Breast epithelium (tissue), 4 donors: ENCODE results near the gene CCDC107. TPM values are rescaled to one million over a fixed set of nuclear protein-coding genes. Genes with fewer than 3 reads are reported as not detected.

Source experiments
- DNase-seq, 2 donors: peaks; one replicate each; pipeline ENCODE4 v3.0.0-alpha.2; 2019; ENCODE audit warnings: low spot score in 2 of 2
- H3K27ac ChIP-seq, 2 donors: fragments of 200-600 bp; sonication (generic) in 1 of 2; one replicate each; pipeline ENCODE4 v1.5.1; 2016 to 2019; ENCODE audit warnings: mild to moderate bottlenecking in 1 of 2
- H3K27me3 ChIP-seq, 2 donors: fragments of 200-600 bp; sonication (generic) in 1 of 2; one replicate each; pipeline versions ENCODE4 v1.5.1 to v1.6.0; 2017 to 2019; ENCODE audit warnings: control low read depth in 1 of 2, mild to moderate bottlenecking in 1 of 2
- H3K36me3 ChIP-seq: fragments of 200-600 bp; one replicate; pipeline ENCODE4 v1.5.1; 2019
- H3K4me1 ChIP-seq, 2 donors: fragments of 200-600 bp; sonication (generic); one replicate each; pipeline ENCODE4 v1.5.1; 2016 to 2019; ENCODE audit warnings: control low read depth in 1 of 2
- H3K4me3 ChIP-seq, 3 donors: fragments of 200-600 bp; sonication (generic); 1 replicate in 2 of 3; 2 replicates in 1 of 3; pipeline ENCODE4 v1.5.1; 2016 to 2019; ENCODE audit warnings: mild to moderate bottlenecking in 3 of 3, moderate library complexity in 2 of 3
- H3K9me3 ChIP-seq, 2 donors: fragments of 200-600 bp; sonication (generic) in 1 of 2; one replicate each; pipeline ENCODE4 v1.5.1; 2016 to 2019; ENCODE audit warnings: control low read depth in 1 of 2
- POLR2A ChIP-seq: fragments of 450-650 bp; IDR thresholded peaks from one replicate; pipeline ENCODE4 v1.6.1; 2016; ENCODE audit warnings: antibody characterized with exemption, mild to moderate bottlenecking, moderate library complexity
- POLR2AphosphoS5 ChIP-seq, 3 donors: sonication (generic); formaldehyde crosslinking; IDR thresholded peaks; one replicate each; pipeline ENCODE4 v1.6.1; 2017; ENCODE audit warnings: antibody characterized with exemption in 3 of 3
- intact Hi-C: fragments of 100-400 bp; cut with DNase I; formaldehyde crosslinking; loops from one replicate; pipeline ENCODE4 v1.15.1; 2023; ENCODE audit warnings: low total_unique reads
- total RNA-seq, 3 donors: library from RNA; depleted of rRNA; stranded (reverse); fragments of >200 nt; gene quantifications; one replicate each; pipeline ENCODE4 v1.1.0, GENCODE V29; 2016
- TF ChIP-seq, protein P1 (sequence below), 3 donors: fragments of 450-650 bp; IDR thresholded peaks; one replicate each; pipeline ENCODE4 v1.5.1; 2016 to 2017; ENCODE audit warnings: antibody characterized with exemption in 3 of 3, mild to moderate bottlenecking in 3 of 3, moderate library complexity in 3 of 3

CCDC107 gene
- total RNA-seq, 3 donors from 2014 or later: 18.3 to 102 (median 35.4) TPM

GRCh38 chr9:35708146-35708545 is 50.1 kb downstream of the CCDC107 start:
- no peak overlapping the region for H3K27ac ChIP-seq
- TF ChIP-seq, protein P1, sequence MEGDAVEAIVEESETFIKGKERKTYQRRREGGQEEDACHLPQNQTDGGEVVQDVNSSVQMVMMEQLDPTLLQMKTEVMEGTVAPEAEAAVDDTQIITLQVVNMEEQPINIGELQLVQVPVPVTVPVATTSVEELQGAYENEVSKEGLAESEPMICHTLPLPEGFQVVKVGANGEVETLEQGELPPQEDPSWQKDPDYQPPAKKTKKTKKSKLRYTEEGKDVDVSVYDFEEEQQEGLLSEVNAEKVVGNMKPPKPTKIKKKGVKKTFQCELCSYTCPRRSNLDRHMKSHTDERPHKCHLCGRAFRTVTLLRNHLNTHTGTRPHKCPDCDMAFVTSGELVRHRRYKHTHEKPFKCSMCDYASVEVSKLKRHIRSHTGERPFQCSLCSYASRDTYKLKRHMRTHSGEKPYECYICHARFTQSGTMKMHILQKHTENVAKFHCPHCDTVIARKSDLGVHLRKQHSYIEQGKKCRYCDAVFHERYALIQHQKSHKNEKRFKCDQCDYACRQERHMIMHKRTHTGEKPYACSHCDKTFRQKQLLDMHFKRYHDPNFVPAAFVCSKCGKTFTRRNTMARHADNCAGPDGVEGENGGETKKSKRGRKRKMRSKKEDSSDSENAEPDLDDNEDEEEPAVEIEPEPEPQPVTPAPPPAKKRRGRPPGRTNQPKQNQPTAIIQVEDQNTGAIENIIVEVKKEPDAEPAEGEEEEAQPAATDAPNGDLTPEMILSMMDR (IDR thresholded peaks at IDR 0.05): no peak
- no peak for TF ChIP-seq POLR2A
- no peak for TF ChIP-seq POLR2AphosphoS5 (IDR thresholded peaks at IDR 0.05)

DNA sequence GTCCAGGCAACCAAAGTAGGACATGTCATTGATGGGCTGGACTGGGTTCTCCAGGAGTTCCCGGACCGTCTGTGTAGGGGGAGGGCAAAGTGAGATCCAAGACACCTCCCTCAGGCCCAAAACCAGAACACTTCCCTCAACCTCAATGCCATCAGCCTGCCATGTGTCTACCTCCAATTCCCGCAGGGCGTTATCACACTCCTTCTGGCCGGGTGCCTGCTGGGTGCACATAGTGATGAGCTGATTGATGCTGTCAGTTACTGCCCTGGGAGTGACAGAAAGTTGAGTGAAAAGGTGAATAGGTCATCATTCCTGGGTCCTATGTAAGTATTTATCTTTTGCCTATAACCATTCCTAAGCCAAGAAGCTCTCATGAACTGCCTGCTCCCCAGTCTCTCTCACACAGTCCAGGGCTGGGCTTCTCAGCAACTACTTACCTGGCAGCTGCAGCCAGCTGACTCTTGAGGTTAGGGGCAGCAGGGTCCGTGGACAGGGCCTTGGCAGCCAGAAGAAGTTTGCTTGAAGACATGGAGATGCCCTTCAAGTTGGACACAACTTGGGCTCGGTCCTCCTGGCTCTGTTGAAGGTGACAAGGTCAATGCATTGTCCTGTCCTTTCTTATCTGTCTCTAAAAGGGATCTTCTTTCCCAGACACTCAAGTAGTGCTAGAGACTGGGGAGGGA is 52.9 kb downstream of the CCDC107 start:
- peak overlapping the region; percentile 28 to 73 for H3K27ac ChIP-seq
- no peak for TF ChIP-seq POLR2AphosphoS5 (IDR thresholded peaks at IDR 0.05)
- TF ChIP-seq, protein P1 (IDR thresholded peaks at IDR 0.05): no peak
- no peak for TF ChIP-seq POLR2A
- no peak overlapping the region for H3K4me3 ChIP-seq
- H3K9me3 ChIP-seq: no peaks in the 10 kb centered on the region
- H3K36me3 ChIP-seq: peaks cover 28% of the 10 kb centered on the region
- intact Hi-C loops: no loop called here
- no peak for DNase-seq
- no peaks in the 10 kb centered on the region for H3K4me1 ChIP-seq
- H3K27me3 ChIP-seq: no peaks in the 10 kb centered on the region

More at GRCh38 chr9:35708146-35708545, 50.1 kb downstream of the CCDC107 start:
- Histone ChIP-seq H3K9me3 (no peaks in the 10 kb centered on the region), H3K4me3 (no peak overlapping the region), H3K27me3 (no peaks in the 10 kb centered on the region), H3K36me3 (peaks cover 38% of the 10 kb centered on the region), H3K4me1 (no peaks in the 10 kb centered on the region)
- intact Hi-C loops: no loop called here
- no peak for DNase-seq

Other genes with a start within 250 kb of the CCDC107 start
- 10 to 100 TPM; 17.0 to 17.1 (median 17.1) TPM for gene RUSC2, start 168.2 kb upstream of the CCDC107 start, total RNA-seq
- gene TESK1, start 53.0 kb upstream of the CCDC107 start, total RNA-seq: 10 to 100 TPM; 26.5 to 50.4 (median 33.8) TPM
- 1 to 10 TPM; 3.6 to 6.4 (median 5.1) TPM for gene CD72, start 39.9 kb upstream of the CCDC107 start, total RNA-seq
- gene SIT1, start 7.4 kb upstream of the CCDC107 start, total RNA-seq: 1 to 10 TPM; 1.2 to 3.2 (median 1.3) TPM
- 1,000 to 10,000 TPM; 1,664 to 2,064 (median 2,058) TPM for gene RMRP, start 273 bp upstream of the CCDC107 start, total RNA-seq
- gene ARHGEF39, start 6.9 kb downstream of the CCDC107 start, total RNA-seq: 1 to 10 TPM in 1 of 3 donors, under 1 TPM in 2; 0.59 to 1.6 (median 0.80) TPM
- 1 to 10 TPM in 1 of 3 donors, under 1 TPM in 1, not detected in 1; 0.16 to 5.0 TPM for gene CA9, start 15.6 kb downstream of the CCDC107 start, total RNA-seq
- gene TPM2, start 31.6 kb downstream of the CCDC107 start, total RNA-seq: 100 to 1,000 TPM; 143 to 402 (median 258) TPM
- gene TLN1, start 73.9 kb downstream of the CCDC107 start, total RNA-seq: 100 to 1,000 TPM; 163 to 497 (median 215) TPM
- 10 to 100 TPM; 46.4 to 49.9 (median 47.2) TPM for gene CREB3, start 74.4 kb downstream of the CCDC107 start, total RNA-seq
- gene GBA2, start 90.9 kb downstream of the CCDC107 start, total RNA-seq: 10 to 100 TPM; 44.5 to 63.8 (median 57.0) TPM
- 10 to 100 TPM; 16.7 to 20.1 (median 17.4) TPM for gene RGP1, start 91.0 kb downstream of the CCDC107 start, total RNA-seq
- gene MSMP, start 96.0 kb downstream of the CCDC107 start, total RNA-seq: not detected
- 10 to 100 TPM; 10.2 to 34.2 (median 14.7) TPM for gene NPR2, start 133.3 kb downstream of the CCDC107 start, total RNA-seq
- 1 to 10 TPM; 1.1 to 2.2 (median 1.3) TPM for gene SPAG8, start 154.0 kb downstream of the CCDC107 start, total RNA-seq
- 10 to 100 TPM; 25.0 to 55.7 (median 32.1) TPM for gene HINT2, start 156.8 kb downstream of the CCDC107 start, total RNA-seq
- under 1 TPM in 1 of 3 donors, not detected in 2; 0.15 TPM for gene FAM221B, start 170.4 kb downstream of the CCDC107 start, total RNA-seq
- 1 to 10 TPM; 4.9 to 7.9 (median 6.7) TPM for gene TMEM8B, start 170.9 kb downstream of the CCDC107 start, total RNA-seq
- not detected for gene OR13J1, start 212.1 kb downstream of the CCDC107 start, total RNA-seq
- gene HRCT1, start 247.9 kb downstream of the CCDC107 start, total RNA-seq: 10 to 100 TPM in 2 of 3 donors, 1 to 10 TPM in 1; 3.4 to 16.0 (median 12.8) TPM